Measurements from ENCODE around the gene MMP24.

MMP24 gene

GRCh38 chr20:35317416-35318210, 91.1 kb downstream of the MMP24 start:
- H3K4me3 ChIP-seq (ENCODE audit: low read length), result no peak overlapping the region
- no peak for DNase-seq (ENCODE audit: low read depth)
- TF ChIP-seq CTCF (IDR thresholded peaks at IDR 0.05; ENCODE audit: insufficient read depth, low read depth, low read length, missing control alignments), result no peak

- no peak for TF ChIP-seq CTCF (IDR thresholded peaks at IDR 0.05; ENCODE audit: insufficient read depth, low read depth, low read length, missing control alignments)
- peak; percentile 97 for DNase-seq (ENCODE audit: low read depth)
- no peak overlapping the region for H3K4me3 ChIP-seq (ENCODE audit: low read length)
These were observed 92.1 kb downstream of the MMP24 start for GRCh38 chr20:35318502-35319157.

GRCh38 chr20:35319192-35319870, 92.8 kb downstream of the MMP24 start:
- TF ChIP-seq CTCF (IDR thresholded peaks at IDR 0.05; ENCODE audit: insufficient read depth, low read depth, low read length, missing control alignments), result no peak
- no peak overlapping the region for H3K4me3 ChIP-seq (ENCODE audit: low read length)
- peak; percentile 61 for DNase-seq (ENCODE audit: low read depth)

- DNase-seq (ENCODE audit: low read depth), result peak; percentile 65
- no peak overlapping the region for H3K4me3 ChIP-seq (ENCODE audit: low read length)
- TF ChIP-seq CTCF (IDR thresholded peaks at IDR 0.05; ENCODE audit: insufficient read depth, low read depth, low read length, missing control alignments), result no peak
These were observed 93.3 kb downstream of the MMP24 start for GRCh38 chr20:35319871-35320197.

GRCh38 chr20:35320396-35321126, 94.1 kb downstream of the MMP24 start:
- DNase-seq (ENCODE audit: low read depth), result peak; percentile 58
- H3K4me3 ChIP-seq (ENCODE audit: low read length), result no peak overlapping the region
- TF ChIP-seq CTCF (IDR thresholded peaks at IDR 0.05; ENCODE audit: insufficient read depth, low read depth, low read length, missing control alignments), result no peak

- H3K4me3 ChIP-seq (ENCODE audit: low read length), result no peak overlapping the region
- DNase-seq (ENCODE audit: low read depth), result no peak
These were observed 98.9 kb downstream of the MMP24 start for GRCh38 chr20:35325401-35325800.

More at GRCh38 chr20:35325401-35325800, 98.9 kb downstream of the MMP24 start:
- no peak for TF ChIP-seq CTCF (IDR thresholded peaks at IDR 0.05; ENCODE audit: insufficient read depth, low read depth, low read length, missing control alignments)
